Activated CD8-positive, alpha-beta memory T cell treated with anti-CD3 and anti-CD28 coated beads, Interleukin-2, amount 50 U/mL, for 24 hours (primary cell): ENCODE data around the gene MAVS.
A peak's percentile ranks its signal among the peaks of the same experiment; 100 is the strongest.

Experiments
- DNase-seq: peaks from one replicate; pipeline ENCODE4 v3.0.0-alpha.2; 2020; ENCODE audit errors: extremely low read depth

The MAVS gene

DNA sequence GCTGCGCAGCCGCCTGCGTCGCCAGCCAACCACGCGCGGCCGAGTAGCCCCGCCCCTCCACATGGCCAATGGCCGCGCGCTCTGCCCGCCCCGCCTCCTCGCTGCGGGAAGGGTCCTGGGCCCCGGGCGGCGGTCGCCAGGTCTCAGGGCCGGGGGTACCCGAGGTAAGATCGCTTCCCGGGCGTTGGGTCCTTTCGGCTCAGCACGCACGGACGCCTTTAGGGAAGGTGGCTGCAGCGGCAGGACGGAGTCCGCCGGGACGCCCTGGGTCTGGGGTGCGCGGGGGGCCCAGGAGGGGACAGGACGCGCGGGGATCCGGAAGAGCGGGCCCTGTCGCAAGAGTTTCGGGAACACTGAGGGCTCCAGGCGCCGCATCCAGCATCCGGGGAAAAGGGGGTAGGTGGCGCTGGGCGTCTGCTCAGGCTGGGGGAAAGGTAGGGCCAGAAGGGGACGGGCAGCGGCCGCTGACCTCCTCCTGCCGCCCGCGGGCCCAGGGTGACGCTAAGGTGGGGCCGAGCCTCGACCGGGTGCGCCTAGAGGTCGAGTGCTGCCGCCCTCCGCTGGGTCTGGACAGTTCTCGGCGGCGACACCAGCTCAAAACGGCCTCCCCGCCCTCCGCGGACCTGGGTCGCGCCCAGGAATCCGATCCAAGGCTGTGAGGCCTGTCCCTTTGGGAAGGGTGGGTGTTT lies at the start of gene MAVS:
MAVS (plus strand) TSS at position 95 of the 689 bp plus-strand sequence. CDS start 7,791 bp downstream, outside the sequence.
- peak; percentile 59 for DNase-seq

DNA sequence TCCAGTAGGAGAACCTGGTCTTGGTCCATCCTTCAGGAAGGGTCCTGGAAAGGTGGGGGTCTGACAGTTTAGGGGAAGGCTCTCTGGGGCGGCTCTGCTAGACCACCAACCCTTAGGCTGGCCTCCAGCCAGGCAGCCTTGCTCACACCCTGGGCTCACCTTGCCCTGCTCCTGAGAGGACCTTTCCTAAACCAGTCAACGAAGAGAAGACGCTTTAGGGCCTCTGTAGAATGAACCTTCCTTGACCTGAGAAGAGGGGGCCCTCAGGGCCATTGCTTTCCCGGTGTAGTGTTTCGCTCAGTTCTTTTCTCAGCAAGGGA lies 49.4 kb upstream of the MAVS start:
- DNase-seq, result no peak

DNA sequence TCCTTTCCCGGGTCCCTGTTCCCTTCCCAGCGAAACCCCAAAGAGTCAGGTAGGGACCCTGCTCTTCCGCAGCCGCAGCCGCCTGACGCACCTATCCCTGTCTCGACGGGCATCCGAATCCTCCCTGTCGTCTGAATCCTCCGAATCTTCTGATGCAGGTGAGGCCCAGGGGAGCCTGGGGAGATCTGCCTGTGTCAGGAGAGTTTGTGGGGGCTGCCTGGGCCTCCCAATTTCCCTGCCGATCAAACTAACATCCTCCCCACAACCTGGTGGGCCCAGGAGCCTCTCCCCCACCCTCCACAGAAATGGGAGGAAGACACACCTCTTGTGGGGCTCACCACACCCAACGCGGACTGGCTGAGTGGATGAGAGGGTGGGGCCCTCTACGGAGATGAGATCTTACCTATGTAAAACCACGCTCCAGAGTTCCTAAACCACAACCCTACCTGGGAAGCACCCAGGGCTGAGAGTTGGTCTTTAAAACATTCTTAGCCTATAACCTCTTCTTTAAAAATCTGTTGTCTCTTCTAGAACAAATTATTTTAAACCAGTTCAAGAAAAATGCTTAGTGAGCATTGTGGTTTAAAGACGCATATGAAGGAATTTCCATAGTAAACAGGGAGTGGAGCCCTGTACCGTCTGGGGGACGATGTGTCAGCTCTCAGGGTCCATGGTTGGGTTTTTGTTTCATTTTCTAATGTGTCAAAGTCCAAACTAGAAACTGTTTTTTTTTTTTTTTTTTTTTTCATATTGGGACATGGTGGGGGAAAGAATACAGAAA lies 48.9 kb upstream of the MAVS start:
- DNase-seq, result no peak

DNA sequence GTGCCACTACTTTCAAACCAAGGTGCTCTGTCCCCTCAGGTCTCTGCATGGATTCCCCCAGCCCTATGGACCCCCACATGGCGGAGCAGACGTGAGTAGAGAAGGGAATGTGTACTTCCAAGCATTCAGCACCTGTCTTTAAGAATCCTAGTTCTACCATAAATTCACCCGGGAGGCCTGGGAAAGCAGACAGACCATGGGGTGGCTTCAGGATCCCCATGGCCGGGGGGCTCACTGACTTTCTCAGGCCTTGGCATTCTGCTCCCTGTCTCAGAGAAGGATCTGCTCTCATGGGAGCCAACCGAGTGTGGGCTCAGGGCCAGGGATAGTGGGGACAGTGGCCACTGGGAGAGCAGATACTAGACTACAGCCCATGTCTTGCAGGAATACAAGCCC lies 48.3 kb upstream of the MAVS start:
- no peak for DNase-seq

DNA sequence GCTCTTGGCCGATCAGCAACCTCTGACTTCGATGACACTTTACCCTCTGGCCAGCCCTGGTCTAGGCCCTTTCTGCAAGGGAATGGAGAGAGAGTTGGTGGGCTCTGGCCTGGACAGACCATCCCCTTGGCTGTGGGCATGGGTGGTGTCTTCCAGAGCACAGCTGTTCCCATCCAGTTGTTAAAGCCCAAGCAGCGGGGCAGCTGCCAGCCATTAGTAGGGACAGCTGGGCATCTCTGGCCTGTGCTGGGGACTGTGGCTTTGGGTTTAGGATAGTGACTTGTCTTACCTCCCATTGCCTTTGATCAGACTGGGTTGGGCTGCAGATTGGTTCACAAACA lies 47.8 kb upstream of the MAVS start:
- DNase-seq, result no peak

DNA sequence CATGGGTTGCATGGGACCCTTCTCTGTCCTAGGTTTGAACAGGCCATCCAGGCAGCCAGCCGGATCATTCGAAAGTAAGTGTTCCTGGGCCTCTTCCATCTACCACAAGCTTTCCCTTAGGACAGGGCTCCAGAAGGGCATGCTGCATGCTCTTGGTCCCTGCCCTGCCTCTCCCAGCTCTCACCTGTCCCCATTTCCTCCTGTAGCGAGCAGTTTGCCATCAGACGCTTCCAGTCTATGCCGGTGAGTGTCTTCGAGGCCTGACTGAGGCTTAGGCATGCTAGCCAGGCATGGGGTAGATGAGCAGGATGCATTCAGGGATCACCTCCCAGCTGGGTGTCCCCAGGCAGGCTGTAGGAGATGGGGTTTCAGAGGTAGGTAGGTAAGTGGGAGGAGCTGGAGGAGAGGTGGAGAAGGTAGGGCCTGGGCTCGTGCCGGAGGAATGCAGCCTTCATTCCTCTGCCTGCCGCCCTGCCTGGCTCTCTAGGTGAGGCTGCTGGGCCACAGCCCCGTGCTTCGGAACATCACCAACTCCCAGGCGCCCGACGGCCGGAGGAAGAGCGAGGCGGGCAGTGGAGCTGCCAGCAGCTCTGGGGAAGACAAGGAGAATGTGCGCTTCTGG lies 46.3 kb upstream of the MAVS start:
- DNase-seq, result no peak

DNA sequence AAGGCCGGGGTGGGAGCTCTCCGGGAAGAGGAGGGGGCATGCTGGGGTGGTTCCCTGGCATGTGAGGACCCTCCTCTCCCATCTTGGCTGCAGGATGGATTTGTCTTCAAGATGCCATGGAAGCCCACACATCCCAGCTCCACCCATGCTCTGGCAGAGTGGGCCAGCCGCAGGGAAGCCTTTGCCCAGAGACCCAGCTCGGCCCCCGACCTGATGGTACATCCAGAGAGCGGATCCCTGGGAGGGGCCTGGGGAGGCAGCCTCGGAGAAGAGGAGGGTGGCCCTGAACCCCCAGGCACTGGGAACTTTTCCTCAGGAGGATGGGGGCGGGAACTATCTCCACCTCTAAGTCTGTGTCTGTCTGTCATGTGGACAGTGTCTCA lies 45.8 kb upstream of the MAVS start:
- DNase-seq, result no peak

DNA sequence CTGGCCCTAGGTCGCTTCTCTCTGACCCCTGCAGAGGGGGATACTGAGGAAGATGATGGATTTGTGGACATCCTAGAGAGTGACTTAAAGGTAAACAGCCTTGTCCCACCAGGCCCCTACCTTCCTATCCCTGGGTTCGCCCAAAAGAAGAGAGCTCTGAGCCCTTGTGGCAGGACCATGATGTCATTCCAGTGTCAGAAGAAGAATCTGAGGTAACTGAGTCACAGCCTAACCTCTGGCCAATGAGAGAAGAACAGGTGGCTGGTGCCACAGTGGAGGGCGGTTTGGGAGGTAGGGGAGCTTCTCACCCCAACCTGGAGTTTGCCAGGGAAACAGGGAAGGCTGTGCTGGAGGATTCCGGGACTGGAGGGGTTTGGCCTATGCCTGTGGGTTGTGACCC lies 45.3 kb upstream of the MAVS start:
- no peak for DNase-seq

DNA sequence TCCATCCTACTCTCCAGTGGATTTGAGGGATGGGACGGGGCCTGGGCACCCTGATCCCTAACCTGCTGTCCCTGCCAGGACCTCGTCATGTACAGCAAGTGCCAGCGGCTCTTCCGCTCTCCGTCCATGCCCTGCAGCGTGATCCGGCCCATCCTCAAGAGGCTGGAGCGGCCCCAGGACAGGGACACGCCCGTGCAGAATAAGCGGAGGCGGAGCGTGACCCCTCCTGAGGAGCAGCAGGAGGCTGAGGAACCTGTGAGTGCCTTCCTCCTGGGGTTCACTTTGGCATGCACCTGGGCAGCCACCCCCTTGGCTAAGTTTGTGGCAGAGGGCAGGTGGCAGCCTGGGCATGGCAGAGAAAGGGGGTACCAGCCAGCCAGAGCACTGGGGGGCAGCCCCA lies 44.8 kb upstream of the MAVS start:
- no peak for DNase-seq

DNA sequence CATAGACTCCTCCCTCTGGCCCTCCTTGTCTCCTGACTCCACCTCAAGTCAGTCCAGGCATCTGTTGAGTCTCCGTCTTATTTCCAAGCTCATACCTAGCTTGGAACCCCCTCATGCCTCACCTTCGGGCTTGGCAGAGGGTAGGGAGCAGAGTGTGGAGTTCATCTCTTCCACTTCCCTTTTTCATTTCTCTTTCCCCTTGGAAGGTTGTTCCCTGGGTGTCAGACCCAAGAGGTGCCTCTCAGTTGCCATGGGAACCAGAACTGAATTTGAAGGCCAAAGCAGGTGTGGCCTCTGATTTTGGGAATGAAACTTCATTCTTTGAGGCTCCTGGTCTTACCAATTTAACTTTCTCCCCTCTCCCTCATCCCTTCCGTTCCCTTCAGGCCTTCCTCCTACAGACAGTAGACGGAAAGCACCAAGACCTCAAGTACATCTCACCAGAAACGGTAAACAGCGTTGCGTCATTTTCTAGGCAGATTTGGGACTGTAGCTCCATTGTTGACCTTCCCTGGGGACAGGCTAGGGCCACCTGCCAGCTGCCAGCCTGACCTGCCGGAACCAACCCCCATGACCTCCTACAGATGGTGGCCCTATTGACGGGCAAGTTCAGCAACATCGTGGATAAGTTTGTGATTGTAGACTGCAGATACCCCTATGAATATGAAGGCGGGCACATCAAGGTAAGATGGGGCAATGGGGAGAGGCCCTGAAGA lies 44.0 kb upstream of the MAVS start:
- no peak for DNase-seq

DNA sequence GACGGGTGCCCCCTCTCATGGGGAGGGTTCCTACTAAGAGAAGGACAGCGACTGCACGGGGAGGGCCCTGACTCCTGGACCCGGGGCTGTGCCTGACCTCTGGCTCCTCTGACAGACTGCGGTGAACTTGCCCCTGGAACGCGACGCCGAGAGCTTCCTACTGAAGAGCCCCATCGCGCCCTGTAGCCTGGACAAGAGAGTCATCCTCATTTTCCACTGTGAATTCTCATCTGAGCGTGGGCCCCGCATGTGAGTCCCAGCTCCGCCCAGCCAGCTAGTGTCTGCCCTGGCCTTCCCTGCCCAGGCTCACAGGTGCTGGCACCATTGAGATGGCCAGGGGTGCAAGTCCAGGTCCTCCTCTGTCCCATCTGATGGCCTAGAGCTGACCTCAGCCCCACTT lies 43.3 kb upstream of the MAVS start:
- no peak for DNase-seq

DNA sequence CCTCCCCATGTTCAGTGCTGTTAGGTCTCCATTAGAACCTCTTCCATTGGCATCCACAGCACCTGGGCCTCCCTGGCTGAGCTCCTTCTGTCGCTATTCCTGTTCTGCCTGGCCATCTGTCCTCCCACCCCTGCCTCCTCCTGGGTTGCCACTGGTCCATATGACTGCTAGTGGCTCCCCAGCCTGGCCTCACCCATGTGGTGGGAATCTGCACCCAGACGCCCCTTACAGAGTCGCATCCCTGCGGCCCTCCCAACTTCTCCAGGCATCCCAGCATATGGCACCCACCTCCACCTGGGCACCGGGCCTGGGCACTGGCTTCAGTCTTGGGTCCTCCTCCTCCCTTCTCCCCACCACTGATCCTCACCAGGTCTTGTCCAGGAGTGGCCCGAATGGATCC lies 42.8 kb upstream of the MAVS start:
- DNase-seq, result no peak

DNA sequence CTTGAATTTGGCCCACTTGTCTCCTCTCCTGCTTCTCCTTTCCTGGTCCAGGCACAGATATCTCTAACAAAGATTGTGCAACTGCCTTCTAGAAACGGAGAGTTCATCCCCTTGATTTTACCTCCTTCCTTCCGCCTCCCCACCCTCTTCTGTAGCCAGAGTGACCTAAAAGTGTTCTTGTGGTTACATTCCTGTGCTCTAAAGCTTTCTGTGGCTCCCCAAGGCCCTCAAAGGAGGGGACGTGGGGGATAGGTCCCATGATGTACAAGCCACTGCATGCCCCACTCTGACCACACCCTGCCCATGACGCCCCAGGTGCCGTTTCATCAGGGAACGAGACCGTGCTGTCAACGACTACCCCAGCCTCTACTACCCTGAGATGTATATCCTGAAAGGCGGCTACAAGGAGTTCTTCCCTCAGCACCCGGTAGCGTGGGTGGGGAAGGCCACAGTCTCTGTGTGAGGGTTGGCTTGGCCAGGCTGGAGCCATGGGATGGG lies 42.3 kb upstream of the MAVS start:
- DNase-seq, result no peak

DNA sequence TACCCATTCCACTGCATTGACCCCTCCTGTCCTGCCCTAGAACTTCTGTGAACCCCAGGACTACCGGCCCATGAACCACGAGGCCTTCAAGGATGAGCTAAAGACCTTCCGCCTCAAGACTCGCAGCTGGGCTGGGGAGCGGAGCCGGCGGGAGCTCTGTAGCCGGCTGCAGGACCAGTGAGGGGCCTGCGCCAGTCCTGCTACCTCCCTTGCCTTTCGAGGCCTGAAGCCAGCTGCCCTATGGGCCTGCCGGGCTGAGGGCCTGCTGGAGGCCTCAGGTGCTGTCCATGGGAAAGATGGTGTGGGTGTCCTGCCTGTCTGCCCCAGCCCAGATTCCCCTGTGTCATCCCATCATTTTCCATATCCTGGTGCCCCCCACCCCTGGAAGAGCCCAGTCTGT lies 41.9 kb upstream of the MAVS start:
- DNase-seq, result no peak

DNA sequence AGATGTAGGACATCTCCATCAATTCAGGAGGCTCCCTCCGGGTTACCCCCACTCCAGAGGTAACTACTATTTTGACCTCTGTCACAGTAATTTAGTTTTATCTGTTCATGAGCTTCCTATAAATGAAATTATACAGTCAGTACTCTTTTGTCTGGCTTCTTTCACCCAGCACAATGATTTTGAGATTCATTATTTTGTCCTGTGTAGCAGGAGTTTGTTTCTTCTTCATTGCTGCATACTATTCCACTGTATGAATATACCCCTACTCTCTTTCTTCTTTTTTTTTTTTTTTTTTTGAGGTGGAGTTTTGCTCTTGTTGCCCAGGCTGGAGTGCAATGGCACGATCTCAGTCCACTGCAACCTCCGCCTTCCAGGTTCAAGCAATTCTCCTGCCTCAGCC lies 38.1 kb upstream of the MAVS start:
- DNase-seq, result no peak

DNA sequence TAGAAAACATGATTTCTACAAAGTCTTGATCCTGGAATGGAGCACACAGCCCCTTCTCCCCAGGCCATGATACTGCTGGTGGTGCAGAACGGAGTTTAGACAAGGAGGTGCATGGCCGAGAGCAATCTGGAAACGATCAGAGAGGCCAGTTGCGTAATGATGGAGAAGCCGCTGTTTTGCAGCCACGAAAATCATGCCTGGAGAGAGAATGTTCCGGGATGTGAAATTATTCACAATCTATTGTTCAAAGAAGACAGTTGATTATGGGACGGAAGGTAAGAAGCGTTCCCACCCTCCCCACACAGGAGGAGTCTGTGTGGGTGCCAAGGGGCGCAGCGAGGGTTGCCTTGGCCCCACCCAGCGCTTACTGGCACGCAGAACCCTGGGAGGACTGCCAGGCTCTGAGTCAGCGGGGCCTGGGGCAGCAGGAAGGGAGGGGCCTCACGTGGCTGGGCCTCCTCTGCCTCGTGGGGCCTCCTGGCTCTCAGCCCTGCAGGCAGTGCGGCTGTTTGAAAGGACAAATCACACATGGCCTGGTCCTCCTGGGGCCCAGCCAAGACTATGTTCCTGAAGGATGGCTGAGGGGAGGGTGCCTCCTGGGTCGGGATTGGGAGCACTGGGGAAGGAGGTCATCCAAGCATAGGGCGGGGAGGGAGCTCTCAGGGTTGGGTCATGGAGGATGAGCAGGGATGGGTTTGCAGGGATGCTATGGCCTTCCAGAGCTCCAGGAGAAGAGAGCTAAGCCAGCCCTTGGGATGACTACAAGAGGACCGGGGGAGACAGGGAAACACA lies 35.0 kb upstream of the MAVS start:
- peak; percentile 79 for DNase-seq

DNA sequence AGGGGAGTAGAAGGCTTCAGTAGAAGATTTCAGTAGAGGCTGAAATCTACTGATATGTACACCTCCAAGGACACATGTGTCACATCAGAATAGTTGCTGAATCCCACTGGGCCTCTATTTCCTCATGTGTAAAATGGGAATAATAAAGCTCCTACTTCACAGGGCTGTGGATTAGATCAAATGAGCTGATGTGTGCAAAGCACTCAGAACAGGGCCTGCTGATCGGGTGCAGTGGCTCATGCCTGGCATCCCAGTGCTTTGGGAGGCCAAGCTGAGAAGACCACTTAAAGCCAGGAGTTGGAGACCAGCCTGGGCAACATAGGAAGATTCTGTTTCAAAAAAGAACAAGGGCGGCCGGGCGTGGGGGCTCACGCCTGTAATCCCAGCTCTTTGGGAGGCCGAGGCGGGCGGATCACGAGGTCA lies 34.4 kb upstream of the MAVS start:
- DNase-seq, result no peak

DNA sequence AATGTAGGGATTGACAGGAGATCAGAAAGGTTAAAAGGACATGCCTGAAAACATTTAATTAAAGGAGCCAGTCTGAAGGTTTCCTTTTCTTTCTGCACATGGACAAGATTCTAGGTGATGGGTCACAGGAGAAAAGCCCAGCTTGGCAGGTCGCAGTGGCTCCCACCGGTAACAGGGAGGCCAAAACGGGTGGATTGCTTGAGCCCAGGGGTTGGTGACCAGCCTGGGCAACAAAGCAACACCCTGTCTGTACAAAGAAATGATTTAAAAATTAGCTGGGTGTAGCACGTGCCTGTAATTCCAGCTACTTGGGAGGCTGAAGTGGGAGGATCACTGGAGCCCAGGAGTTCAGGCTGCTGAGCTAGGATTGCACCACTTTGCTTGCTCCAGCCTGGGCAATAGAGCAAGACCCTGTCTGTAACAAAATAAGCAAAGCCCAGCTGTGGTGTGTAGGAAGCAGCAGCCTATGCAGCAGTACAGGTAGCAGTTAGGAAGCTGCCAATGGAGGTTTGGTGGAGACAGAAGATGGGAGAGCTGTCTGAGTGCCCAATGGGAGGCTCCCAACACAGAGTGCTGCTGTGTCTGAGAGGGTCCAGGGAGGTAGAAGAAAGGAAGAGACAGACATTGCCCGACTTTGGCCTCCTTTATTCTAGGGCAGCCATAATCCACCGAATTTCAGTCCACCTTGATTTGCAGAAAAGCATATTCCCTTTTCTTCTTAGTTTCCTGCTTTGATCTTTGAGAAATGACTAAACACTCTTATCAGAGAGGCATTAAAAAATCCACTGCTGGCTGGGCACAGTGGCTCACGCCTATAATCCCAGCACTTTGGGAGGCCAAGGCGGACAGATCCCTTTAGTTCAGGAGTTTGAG lies 33.4 kb upstream of the MAVS start:
- DNase-seq, result no peak

DNA sequence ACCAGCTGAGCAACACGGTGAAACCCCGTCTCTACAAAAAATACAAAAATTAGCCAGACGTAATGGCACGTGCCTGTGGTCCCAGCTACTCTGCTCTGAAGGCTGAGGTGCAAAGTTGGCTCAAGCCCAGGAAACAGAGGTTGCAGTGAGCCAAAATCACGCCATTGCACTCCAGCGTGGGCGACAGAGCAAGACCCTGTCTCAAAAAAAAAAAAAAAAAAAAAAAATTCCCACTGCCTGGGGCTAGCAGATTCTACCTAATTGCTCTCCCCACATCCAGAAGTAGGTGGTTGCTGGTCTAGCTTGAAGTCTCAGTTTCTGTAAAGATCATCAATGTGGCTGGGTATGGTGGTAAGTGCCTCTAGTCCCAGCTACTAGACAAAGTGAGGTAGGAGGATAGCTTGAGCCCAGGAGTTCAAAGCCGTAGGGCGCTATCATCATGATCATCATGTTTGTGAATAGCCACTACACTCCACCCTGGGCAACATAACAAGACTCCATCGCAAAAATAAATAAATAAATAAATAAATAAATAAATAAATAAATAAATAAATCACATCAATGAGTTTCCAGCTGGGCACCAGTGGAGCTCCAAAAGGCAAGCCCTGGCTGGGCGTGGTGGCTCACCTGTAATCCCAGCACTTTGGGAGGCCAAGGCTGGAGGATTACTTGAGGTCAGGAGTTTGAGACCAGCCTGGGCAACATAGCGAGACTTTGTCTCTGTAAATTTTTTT lies 32.6 kb upstream of the MAVS start:
- no peak for DNase-seq

DNA sequence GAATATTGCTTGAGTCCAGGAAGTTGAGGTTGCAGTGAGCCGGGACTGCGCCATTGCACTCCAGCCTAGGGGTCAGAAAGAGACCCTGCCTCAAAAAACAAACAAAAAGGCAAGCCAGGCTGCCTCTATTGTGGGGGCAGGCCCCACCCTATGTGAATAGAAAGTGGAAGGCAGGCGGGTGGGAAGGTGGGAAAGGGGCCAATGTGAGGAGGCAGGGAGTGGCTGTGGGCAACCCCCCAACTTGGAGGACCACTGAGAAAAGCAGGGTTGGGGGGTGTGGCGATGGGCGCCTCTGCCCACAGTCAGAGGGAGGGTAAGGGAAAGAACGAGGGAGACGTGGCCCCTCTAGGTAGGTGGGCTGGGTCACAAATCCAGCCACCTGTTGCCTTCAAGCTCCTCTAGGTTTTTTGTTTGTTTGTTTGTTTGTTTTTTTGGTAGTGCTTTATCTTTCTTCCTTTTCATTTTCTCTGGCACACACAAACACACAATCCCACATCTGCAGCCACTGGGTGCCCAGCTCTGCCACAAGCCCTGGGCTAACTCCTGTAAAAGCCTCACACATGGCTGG lies 31.6 kb upstream of the MAVS start:
- no peak for DNase-seq
